Stimulated activated CD4-positive, alpha-beta T cell treated with anti-CD3 and anti-CD28 coated beads, Interleukin-1b, Interleukin-23, amount 100 ng/mL, for 1 hour (primary cell): Measurements from ENCODE around the gene COL23A1.
"Not testable (repeated sequence)": the region's sequence is repeated elsewhere in the genome, so short reads cannot be mapped to it uniquely, and the experiment has no call there.

ENCODE experiments used
- DNase-seq, 2 donors: peaks; one replicate each; pipeline ENCODE4 v3.0.0-alpha.2; 2020; ENCODE audit warnings: low read depth in 2 of 2

The COL23A1 gene

GRCh38 chr5:178377583-178378270 is 212.5 kb downstream of the COL23A1 start:
- DNase-seq, result no peak

- no peak for DNase-seq
Measured at GRCh38 chr5:178376921-178377582, 213.1 kb downstream of the COL23A1 start.

GRCh38 chr5:178375348-178375747 is 214.8 kb downstream of the COL23A1 start:
- DNase-seq, result no peak

GRCh38 chr5:178373711-178374110 is 216.5 kb downstream of the COL23A1 start:
- no peak for DNase-seq

- DNase-seq, result no peak
Measured at GRCh38 chr5:178372142-178372571, 218.0 kb downstream of the COL23A1 start.

- DNase-seq, result no peak
Measured at GRCh38 chr5:178371362-178372111, 218.7 kb downstream of the COL23A1 start.

GRCh38 chr5:178370102-178370501 is 220.1 kb downstream of the COL23A1 start:
- DNase-seq, result no peak

- DNase-seq, result not testable (repeated sequence)
Measured at GRCh38 chr5:178369469-178369868, 220.7 kb downstream of the COL23A1 start.

GRCh38 chr5:178368716-178369300 is 221.4 kb downstream of the COL23A1 start:
- no peak for DNase-seq

- DNase-seq, result no peak
Measured at GRCh38 chr5:178368274-178368673, 221.9 kb downstream of the COL23A1 start.

GRCh38 chr5:178367736-178368120 is 222.5 kb downstream of the COL23A1 start:
- no peak for DNase-seq

- DNase-seq, result no peak
Measured at GRCh38 chr5:178366998-178367735, 223.0 kb downstream of the COL23A1 start.

GRCh38 chr5:178365501-178366440 is 224.4 kb downstream of the COL23A1 start:
- DNase-seq, result no peak

- no peak for DNase-seq
Measured at GRCh38 chr5:178364326-178364675, 225.9 kb downstream of the COL23A1 start.

GRCh38 chr5:178363501-178364325 is 226.5 kb downstream of the COL23A1 start:
- DNase-seq, result no peak

- DNase-seq, result no peak
Measured at GRCh38 chr5:178361657-178362445, 228.3 kb downstream of the COL23A1 start.

GRCh38 chr5:178360926-178361235 is 229.3 kb downstream of the COL23A1 start:
- no peak for DNase-seq

- DNase-seq, result no peak
Measured at GRCh38 chr5:178360222-178360925, 229.8 kb downstream of the COL23A1 start.
